ENCODE measurements around the gene HIVEP1. TPM values are rescaled to one million over a fixed set of nuclear protein-coding genes. Genes with fewer than 3 reads are reported as not detected.

The HIVEP1 gene
- total and polyA plus RNA-seq, 2 of the 8 experiments (the other 6 are each of a cell fraction or from before 2014, with no cell fraction given) = 22.6 to 23.1 TPM

- Histone ChIP-seq H2BK20ac (ENCODE audit: low read length) (no peak overlapping the region), H3K23ac (ENCODE audit: insufficient read length) (no peak overlapping the region), H3K4me2 (ENCODE audit: insufficient read depth in 1 of 2, low read depth in 2 of 2, low read length in 2 of 2) (peak overlapping the region; percentile 92 to 93), H3K36me3 (ENCODE audit: control insufficient read depth in 2 of 4, insufficient read depth in 4 of 4, low read length in 3 of 4) (peaks cover 0 to 1% (median 0%) of the 10 kb centered on the region in 4 experiments; a peak in 1 of 8 replicates), H3K27ac (ENCODE audit: low read depth, low read length) (no peak overlapping the region), H3K14ac (ENCODE audit: insufficient read length) (no peak overlapping the region), H3K79me2 (ENCODE audit: control insufficient read depth in 1 of 2, insufficient read depth in 2 of 2, low read length in 2 of 2) (peaks cover 4 to 21% of the 10 kb centered on the region in 2 experiments; a peak in 3 of 4 replicates), H2BK120ac (replicated peaks; ENCODE audit: low read depth, low read length) (no peak overlapping the region), H3K4ac (replicated peaks; ENCODE audit: insufficient read length, low read depth, low read length) (no peak overlapping the region), H2BK5ac (ENCODE audit: low read depth, low read length) (no peak overlapping the region), H2AK5ac (ENCODE audit: low read depth, low read length) (no peak overlapping the region), H3K4me3 (ENCODE audit: extremely low read depth in 1 of 4, insufficient read depth in 2 of 4, low read depth in 3 of 4, low read length in 4 of 4) (peak overlapping the region; percentile 37 to 86 (median 68)), H3K4me1 (replicated peaks in 1 of 4; ENCODE audit: control insufficient read depth in 3 of 4, insufficient read depth in 4 of 4, low read length in 3 of 4) (peaks cover 0 to 15% (median 7%) of the 10 kb centered on the region in 4 experiments; a peak in 2 of 7 replicates), H3K9ac (replicated peaks in 1 of 4; ENCODE audit: extremely low read depth in 1 of 4, low read depth in 3 of 4, low read length in 3 of 4) (peak overlapping the region in 3 of 4 experiments; percentile 43 to 63 (median 58); a peak in 3 of 7 replicates), H2BK12ac (ENCODE audit: low read depth, low read length) (no peak overlapping the region), H3K56ac (replicated peaks; ENCODE audit: insufficient read length, low read depth, low read length) (no peak overlapping the region), H2AFZ (ENCODE audit: low read length) (no peak overlapping the region), H3K79me1 (ENCODE audit: low read depth, low read length) (peaks cover 5% of the 10 kb centered on the region; the same call in 1 of the 2 replicates), H2BK15ac (ENCODE audit: low read length) (no peak overlapping the region), H4K20me1 (replicated peaks in 1 of 2; ENCODE audit: control insufficient read depth in 1 of 2, insufficient read depth in 2 of 2, low read length in 2 of 2) (no peaks in the 10 kb centered on the region), H3K23me2 (ENCODE audit: low read depth, low read length) (peaks cover 9% of the 10 kb centered on the region), H4K8ac (ENCODE audit: extremely low read depth, insufficient read depth, low read length) (no peak overlapping the region; the same call in 1 of the 2 replicates), H4K5ac (ENCODE audit: insufficient read length, low read depth, low read length) (no peak overlapping the region), H3K18ac (ENCODE audit: extremely low read depth, low read length) (no peak overlapping the region), H3K9me3 (ENCODE audit: insufficient read depth in 2 of 2, low read depth in 1 of 2, low read length in 1 of 2) (no peaks in the 10 kb centered on the region; a peak in 1 of 4 replicates), H4K91ac (replicated peaks; ENCODE audit: insufficient read length, low read length) (no peak overlapping the region), H3K27me3 (replicated peaks in 1 of 4; ENCODE audit: control insufficient read depth in 3 of 4, extremely low read depth in 1 of 4, insufficient read depth in 3 of 4, low read length in 3 of 4) (no peaks in the 10 kb centered on the region)
- FAIRE-seq (no peak), DNase-seq (ENCODE audit: low read depth in 1 of 2, low spot score in 2 of 2) (no peak)
- TF ChIP-seq PHF8 (conservative IDR thresholded peaks at IDR 0.05; ENCODE audit: low read depth, low read length) (no peak), SAP30 (IDR thresholded peaks at IDR 0.05; ENCODE audit: insufficient read depth, insufficient replicate concordance, low read length) (no peak), TEAD4 (IDR thresholded peaks at IDR 0.05; ENCODE audit: low read depth, low read length) (no peak), SIN3A (conservative IDR thresholded peaks at IDR 0.05 in 1 of 2, IDR thresholded peaks at IDR 0.05 in 1 of 2; ENCODE audit: low read depth in 1 of 2, low read length in 2 of 2) (0 out of 4 replicates have a peak, but pooled peaks of 1 of the 2 experiments have one; percentile 5)
- ChIA-PET CTCF (ENCODE audit: partially characterized antibody) (interaction anchor here (1.1 kb wide), 2 partner anchors 78 to 278 kb away, joined by 3 to 4 read pairs; no protein-coding TSS in a partner anchor), POLR2A (ENCODE audit: partially characterized antibody) (interaction anchor here (1.7 kb wide), 1 partner anchor 17 kb away, joined by 5 read pairs; no protein-coding TSS in a partner anchor)
- 5% methylated on average over 6 of the region's 29 CpGs; no CpG with 5 or more reads in 1 of the 2 experiments for WGBS, 2 experiments (ENCODE audit: extremely low coverage in 1 of 2, insufficient coverage in 1 of 2, insufficient read length in 1 of 2, insufficient replicate concordance in 2 of 2, low coverage in 1 of 2, low lambda C conversion rate in 2 of 2, missing lambda C conversion rate in 1 of 2)
Measured at GRCh38 chr6:12009180-12009685, 2.9 kb upstream of the HIVEP1 start.
